NCI-H2171 (cell line): ENCODE results near the gene LRRC55.

Source experiments
- DNase-seq: peaks from one replicate; lab custom pipeline; 2025; lab: John Stamatoyannopoulos, UW

LRRC55 gene

GRCh38 chr11:57203359-57203758 lies 21.6 kb downstream of the LRRC55 start:
- DNase-seq = no peak

DNA sequence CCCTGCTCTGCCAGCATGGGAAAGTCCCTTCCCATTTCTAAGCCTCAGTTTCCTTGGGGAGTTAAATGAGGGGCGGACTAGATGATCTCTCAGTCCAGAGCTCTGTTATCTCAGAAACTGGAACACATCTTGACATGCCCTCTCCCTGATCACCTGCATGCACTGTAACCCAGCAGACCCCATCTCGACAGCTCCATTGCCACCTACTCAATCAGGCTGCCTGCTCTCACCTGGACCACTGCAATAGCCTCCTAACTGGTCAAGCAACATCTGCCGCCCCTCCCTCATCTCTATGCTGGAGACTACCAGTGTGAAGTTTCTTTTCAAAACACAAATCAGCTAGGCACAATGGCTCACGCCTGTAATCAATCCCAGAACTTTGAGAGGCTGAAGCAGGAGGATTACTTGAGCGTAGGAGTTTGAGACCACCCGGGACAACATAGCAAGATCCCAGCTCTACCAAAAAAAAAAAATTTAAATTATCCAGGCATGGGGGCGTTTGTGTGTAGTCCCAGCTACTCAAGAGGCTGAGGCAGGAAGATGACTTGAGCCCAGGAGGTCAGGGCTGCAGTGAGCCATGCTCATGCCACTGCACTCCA lies 22.2 kb downstream of the LRRC55 start:
- DNase-seq = no peak

DNA sequence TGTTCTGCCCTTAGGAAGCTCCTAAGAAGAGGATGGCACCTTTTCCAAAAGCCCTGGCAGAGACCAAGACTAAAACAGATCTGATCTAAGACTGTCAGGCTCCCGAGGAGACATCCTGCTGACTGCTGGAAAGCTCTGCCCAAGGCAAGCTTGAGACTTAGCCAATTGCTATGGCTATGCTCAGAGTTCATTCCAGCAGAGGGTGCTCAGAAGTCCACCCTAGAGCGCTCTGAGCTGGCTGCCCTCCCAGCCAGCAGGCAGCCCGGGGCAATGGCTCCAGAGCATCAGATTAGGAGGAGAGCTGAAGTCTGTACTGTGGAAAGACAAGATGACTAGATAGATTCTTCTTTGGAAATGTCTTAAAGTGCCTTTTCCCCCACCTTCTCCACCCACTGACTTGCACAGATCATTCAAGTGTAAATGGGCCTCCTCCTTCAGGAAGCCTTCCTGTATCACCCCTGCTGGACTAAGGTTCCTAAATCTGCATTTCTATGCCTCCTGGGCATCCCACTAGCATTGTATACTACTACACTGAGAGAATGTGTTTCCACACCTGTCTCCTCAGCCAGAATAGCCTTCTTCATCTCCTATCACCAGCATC lies 23.4 kb downstream of the LRRC55 start:
- no peak for DNase-seq

GRCh38 chr11:57207168-57207567 lies 25.4 kb downstream of the LRRC55 start:
- no peak for DNase-seq

DNA sequence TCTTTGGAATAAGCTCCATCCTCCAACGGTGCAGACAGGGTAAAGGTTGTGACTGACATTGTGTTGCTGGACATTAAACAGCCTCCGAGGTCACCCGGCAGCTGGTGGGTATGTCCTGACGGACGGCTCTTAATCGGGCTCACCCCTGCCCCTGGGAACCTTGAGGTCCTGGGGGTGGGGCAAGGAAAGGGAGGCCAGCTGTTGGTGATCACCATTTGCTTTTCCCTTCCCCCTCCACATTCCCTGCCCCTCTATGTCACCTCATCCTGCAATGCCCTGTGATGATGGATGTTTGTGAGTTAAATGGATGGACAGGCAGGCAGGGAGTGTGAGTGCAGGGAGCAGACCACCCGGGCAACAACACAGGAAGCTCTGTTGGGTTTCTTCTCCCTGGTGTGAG lies 29.0 kb downstream of the LRRC55 start:
- DNase-seq = no peak

DNA sequence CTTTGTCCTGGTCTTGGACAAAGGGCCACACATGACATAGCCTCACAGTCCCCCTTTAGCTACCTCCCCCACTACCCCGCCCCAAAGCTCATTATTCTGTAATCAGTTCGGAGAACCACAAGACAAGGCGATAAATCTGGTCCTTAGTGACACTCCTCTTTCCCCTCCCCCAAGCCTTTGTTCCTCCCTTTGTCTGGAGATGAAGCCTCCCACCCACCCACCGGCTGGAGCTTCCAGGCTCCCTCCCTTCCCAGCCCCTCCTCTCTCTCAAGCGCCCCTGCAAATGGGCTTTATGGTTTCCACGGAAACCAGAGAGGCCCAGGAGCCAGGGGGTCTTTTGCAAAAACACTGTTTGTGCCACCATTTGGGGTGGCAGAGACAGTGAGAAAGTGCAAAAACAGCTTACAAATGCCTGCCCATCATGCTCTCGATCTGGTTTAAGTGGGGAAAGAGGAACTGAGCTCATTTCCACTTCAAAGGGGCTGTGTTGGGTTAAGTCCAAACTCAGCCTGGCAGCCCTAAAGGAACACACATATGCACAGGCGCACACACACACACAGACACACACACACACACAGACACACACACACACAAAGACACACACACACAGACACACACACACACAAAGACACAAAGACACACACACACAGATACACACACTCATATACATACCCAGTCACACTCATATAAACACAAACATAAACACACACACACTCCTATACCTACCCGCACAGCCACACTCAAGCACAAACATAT lies 31.8 kb downstream of the LRRC55 start:
- no peak for DNase-seq

GRCh38 chr11:57214098-57214417 lies 32.3 kb downstream of the LRRC55 start:
- no peak for DNase-seq

DNA sequence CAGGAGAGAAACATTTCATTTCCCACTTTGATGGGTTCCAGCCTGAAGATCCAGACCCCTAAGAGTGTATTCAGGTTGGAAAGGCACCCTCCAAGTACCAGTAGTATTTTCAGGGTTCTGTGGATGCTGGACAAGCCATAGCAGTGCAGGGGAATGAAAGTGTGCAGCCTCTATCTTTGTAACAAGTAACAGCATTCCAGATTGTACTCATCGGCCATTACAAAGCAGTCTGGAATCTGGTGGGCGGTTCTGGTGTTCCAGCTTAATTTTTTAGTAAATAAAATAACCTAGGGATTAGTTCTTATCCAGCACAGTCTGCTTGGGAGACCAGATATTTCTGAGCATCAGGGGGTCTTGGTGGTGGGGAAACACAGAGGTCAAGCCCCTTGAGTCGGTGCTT lies 32.7 kb downstream of the LRRC55 start:
- DNase-seq = no peak

DNA sequence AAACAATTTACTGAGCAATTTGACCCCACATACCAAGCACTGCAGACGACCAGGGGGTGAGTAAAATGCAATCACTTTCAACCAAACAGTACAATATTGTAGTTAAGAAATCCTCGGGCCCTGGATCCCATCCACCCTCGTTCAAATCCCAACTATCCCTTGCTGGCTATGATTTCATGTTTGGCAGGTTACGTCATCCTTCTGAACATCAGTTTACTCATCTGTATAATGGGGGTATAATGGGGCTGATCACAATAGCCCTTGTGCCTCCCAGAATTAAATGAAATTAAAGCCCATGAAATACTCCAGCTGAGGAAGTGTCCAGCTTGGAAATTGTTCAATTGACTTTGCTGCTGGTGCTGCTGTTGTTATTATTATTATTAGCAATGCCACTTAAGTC lies 34.7 kb downstream of the LRRC55 start:
- DNase-seq = no peak

GRCh38 chr11:57217053-57217452 lies 35.3 kb downstream of the LRRC55 start:
- DNase-seq = no peak

DNA sequence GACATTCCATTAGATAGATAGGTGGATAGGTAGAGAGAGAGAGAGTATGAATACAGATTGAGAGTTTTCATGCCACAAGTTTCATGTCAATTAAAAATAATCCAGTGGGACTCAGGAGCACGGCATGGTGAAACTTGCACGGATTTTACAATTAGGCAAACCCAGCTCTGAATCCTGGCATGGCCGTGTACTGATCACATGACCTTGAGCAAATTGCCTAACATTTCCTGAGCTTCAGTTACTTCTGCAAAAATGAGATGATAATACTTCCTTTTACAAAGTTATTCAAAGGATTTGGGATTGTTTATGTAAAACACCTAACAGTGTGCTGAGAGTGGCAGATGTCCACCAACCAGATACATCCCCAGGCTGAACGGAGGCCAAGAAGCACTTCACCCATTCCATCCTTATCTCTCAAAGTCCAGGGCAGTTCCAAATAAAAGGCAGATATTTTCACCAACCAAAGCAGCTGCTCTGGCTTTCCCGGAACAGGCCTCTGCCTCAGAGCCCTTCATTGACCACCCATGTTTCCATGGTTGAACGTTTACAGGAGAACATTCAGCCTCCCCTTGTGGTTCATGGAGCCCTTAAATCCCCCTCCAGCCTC lies 37.4 kb downstream of the LRRC55 start:
- no peak for DNase-seq

DNA sequence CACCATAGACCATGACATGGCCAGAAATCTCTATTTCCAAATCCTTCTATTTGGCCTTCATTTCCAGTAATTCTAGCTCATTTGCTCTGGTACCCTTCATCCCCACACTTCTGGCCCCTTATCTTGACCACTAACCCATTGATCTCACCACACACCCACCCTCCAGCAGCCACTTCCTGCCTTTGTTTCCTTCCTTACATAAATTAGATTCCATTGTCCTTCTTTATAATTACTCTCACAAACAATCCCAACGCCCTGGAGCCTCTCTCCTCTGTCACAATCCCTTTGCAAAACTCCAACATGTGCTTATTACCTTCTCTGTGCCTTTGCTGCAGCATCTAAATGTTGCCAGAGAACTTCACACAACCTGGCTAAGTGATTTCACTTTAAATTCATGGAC lies 40.5 kb downstream of the LRRC55 start:
- no peak for DNase-seq

- DNase-seq = no peak
Observed at GRCh38 chr11:57223601-57224000, 41.8 kb downstream of the LRRC55 start.

- no peak for DNase-seq
Observed at GRCh38 chr11:57224128-57224527, 42.4 kb downstream of the LRRC55 start.

- DNase-seq = no peak
Observed at GRCh38 chr11:57224537-57224936, 42.8 kb downstream of the LRRC55 start.

DNA sequence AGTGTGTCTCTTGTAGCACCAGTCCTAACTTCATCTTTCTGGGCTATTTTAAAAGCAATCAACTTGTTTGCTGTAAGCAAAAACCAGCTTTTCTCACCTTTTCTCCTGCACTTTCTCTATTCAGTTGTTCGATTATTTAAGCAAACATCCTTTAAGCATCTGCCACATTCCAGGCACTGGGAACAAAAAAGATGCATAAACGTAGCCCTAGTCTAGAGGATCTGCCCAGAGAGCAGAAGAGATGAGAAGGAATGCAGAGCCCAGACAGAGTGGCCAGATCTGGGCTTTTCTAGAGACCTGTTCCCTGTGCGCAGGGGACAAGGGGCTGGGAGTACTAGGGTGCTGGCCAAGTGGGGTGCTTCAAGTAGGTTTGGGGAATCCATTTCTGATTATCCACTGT lies 46.8 kb downstream of the LRRC55 start:
- no peak for DNase-seq

GRCh38 chr11:57230316-57230715 lies 48.6 kb downstream of the LRRC55 start:
- no peak for DNase-seq

- peak; percentile 41 for DNase-seq
Observed at GRCh38 chr11:57230791-57231538, 49.2 kb downstream of the LRRC55 start.

DNA sequence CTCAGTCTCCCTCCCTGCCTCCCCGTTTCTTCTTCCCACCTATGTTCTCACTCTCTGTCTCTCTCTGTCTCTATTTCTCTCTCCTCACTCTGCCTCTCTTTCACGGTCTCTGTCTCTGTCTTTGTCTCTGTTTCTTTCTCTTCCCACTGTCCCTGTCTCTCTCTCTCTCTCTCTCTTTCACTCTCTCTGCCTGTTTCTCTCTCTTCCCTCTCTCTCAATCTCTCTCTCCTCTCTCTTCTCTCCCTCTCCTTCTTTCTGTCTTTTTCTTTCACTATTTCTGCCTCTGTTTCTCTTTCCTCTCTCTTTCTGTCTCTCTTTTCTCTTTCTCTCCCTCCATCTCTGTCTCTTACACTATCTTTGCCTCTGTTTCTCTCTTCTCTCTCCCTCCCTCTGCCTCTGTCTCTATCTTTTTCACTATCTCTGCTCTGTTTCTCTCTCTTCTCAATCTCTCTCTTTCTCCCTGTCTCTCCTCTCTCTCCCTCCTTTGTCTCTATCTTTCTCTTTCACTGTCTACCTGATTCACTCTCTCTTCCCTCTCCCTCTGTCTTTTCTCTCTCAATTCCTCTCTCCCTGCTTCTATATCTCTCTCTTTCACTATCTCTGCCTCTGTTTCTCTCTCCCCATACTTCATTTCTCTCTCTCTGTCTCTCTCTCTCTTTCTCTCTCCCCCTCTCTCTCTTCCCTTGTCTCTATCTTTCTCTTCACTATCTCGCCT lies 49.9 kb downstream of the LRRC55 start:
- no peak for DNase-seq

DNA sequence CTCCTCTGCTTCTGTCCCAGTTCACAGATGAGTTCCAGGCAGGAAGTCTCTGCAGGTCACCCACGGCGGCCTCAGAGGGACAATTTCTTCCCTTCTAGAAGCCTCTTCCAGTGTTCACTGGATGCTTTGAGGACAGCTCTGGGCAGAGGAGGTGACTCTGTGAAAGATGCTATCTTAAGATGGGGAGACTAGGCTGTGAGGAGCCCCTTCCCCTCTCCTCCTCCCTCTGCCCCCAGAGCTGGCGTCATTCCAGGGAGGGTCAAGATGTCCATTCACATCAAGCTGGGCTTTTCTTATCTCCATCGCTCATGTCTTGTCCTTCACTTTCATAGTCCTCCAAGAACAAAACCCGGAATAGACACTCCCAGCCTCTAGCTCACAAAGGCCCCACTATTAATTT lies 51.9 kb downstream of the LRRC55 start:
- no peak for DNase-seq

GRCh38 chr11:57235761-57236703 lies 54.3 kb downstream of the LRRC55 start:
- no peak for DNase-seq
